Liver (tissue), 3 donors: ENCODE results near the gene ALDH16A1.

Source experiments
- FOXA1 ChIP-seq: IDR thresholded peaks from 2 replicates; pipeline ENCODE4 v1.6.1; 2016; ENCODE audit warnings: antibody characterized with exemption
- GABPA ChIP-seq, 2 donors: IDR thresholded peaks in 1 of 2; conservative IDR thresholded peaks in 1 of 2; 2 replicates each; pipeline ENCODE4 v1.6.1; 2016; ENCODE audit warnings: antibody characterized with exemption in 2 of 2, mild to moderate bottlenecking in 1 of 2, moderate library complexity in 1 of 2
- SP1 ChIP-seq: IDR thresholded peaks from 2 replicates; pipeline ENCODE4 v1.6.1; 2018; ENCODE audit warnings: antibody characterized with exemption, mild to moderate bottlenecking
- TF ChIP-seq, protein P1 (sequence below): fragments of 150-350 bp; IDR thresholded peaks from 2 replicates; pipeline ENCODE4 v1.5.1; 2017; ENCODE audit warnings: improper control_type of control experiment, low read depth, low read length; ENCODE audit not compliant: missing input control
- TF ChIP-seq, protein P2 (sequence below): IDR thresholded peaks from 2 replicates; pipeline ENCODE4 v1.6.1; 2016; ENCODE audit warnings: antibody characterized with exemption, mild to moderate bottlenecking
- donor health status: healthy.
- donor health status: healthy.

DNA sequence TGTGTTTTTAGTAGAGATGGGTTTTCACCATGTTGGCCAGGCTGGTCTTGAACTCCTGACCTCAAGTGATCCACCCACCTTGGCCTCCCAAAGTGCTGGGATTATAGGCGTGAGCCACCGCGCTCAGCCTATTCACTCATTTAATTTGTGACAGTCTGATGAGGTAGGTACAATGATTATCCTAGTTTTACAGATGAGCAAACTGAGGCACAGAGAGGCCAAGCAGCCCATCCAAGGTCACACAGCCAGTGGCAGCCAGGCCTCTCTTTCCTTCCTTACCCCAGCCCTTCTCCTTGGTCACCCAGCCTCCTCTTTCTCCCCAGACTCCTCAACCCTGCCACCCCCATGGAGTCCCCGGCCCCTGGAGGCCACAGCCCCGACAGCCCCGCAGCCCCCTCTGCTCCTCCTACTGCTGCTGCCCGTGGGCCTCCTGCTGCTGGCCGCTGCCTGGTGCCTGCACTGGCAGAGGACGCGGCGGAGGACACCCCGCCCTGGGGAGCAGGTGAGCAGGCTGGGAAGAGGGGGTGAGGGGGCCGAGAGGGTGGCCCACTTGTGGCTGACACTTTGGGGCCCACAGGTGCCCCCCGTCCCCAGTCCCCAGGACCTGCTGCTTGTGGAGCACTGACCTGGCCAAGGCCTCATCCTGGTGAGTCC lies 27.1 kb downstream of the ALDH16A1 start:
- no peak for TF ChIP-seq SP1
- no peak for TF ChIP-seq GABPA (IDR thresholded peaks at IDR 0.05 in 1 of 2, conservative IDR thresholded peaks at IDR 0.05 in 1 of 2)
- TF ChIP-seq, protein P1, sequence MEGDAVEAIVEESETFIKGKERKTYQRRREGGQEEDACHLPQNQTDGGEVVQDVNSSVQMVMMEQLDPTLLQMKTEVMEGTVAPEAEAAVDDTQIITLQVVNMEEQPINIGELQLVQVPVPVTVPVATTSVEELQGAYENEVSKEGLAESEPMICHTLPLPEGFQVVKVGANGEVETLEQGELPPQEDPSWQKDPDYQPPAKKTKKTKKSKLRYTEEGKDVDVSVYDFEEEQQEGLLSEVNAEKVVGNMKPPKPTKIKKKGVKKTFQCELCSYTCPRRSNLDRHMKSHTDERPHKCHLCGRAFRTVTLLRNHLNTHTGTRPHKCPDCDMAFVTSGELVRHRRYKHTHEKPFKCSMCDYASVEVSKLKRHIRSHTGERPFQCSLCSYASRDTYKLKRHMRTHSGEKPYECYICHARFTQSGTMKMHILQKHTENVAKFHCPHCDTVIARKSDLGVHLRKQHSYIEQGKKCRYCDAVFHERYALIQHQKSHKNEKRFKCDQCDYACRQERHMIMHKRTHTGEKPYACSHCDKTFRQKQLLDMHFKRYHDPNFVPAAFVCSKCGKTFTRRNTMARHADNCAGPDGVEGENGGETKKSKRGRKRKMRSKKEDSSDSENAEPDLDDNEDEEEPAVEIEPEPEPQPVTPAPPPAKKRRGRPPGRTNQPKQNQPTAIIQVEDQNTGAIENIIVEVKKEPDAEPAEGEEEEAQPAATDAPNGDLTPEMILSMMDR: no peak
- no peak for TF ChIP-seq FOXA1
- TF ChIP-seq, protein P2, sequence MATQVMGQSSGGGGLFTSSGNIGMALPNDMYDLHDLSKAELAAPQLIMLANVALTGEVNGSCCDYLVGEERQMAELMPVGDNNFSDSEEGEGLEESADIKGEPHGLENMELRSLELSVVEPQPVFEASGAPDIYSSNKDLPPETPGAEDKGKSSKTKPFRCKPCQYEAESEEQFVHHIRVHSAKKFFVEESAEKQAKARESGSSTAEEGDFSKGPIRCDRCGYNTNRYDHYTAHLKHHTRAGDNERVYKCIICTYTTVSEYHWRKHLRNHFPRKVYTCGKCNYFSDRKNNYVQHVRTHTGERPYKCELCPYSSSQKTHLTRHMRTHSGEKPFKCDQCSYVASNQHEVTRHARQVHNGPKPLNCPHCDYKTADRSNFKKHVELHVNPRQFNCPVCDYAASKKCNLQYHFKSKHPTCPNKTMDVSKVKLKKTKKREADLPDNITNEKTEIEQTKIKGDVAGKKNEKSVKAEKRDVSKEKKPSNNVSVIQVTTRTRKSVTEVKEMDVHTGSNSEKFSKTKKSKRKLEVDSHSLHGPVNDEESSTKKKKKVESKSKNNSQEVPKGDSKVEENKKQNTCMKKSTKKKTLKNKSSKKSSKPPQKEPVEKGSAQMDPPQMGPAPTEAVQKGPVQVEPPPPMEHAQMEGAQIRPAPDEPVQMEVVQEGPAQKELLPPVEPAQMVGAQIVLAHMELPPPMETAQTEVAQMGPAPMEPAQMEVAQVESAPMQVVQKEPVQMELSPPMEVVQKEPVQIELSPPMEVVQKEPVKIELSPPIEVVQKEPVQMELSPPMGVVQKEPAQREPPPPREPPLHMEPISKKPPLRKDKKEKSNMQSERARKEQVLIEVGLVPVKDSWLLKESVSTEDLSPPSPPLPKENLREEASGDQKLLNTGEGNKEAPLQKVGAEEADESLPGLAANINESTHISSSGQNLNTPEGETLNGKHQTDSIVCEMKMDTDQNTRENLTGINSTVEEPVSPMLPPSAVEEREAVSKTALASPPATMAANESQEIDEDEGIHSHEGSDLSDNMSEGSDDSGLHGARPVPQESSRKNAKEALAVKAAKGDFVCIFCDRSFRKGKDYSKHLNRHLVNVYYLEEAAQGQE: no peak
